HG02981 (cell line): ENCODE results near the gene RGS19.
A peak's percentile ranks its signal among the peaks of the same experiment; 100 is the strongest.

Experiments
- ATAC-seq: cut with Tn5 transposase; IDR thresholded peaks from one replicate; pipeline ENCODE4 v1.9.1; 2021; ENCODE audit warnings: mild to moderate bottlenecking, moderate library complexity; ENCODE audit not compliant: unreplicated experiment

RGS19 gene

DNA sequence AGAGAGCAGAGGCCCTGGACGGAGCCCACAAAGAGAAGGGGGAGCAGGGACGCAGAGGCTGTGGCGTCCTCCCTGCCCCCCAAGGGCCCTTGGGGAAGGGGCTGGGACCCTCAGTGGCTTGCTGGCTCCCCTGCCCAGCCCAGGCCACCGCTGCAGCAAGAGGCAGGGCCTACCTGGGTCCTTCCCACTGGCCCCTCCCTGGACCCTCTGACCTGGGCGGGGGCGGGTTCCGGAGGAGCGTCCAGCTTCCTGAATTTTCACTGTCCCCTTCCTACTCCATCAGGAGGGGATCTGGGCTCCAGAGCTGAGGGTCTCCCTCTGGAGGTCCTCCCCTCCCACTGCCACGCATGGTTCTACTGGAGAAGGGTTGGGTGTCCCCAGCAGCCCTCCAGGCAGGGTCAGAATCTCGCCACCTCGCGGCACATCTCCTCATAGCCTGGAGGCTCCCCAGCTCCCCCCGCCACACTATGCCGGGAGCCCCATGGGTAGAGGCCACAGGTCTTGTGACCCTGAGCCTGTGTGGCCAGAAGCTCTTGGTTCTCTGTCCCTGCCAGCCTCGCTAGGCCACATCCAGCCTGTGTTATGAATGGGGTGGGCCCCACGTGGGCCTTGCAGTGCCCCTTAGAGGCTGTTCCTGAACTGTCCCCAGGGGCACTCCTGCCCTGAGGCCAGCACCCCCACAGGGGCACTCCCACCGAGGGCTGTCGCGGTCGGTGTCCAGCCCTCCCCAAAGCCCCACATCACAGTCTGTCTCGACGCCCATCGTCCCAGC lies 28.9 kb downstream of the RGS19 start:
- no peak for ATAC-seq

GRCh38 chr20:64049878-64050260 lies 29.4 kb downstream of the RGS19 start:
- no peak for ATAC-seq

- ATAC-seq, result no peak
Observed at GRCh38 chr20:64049060-64049877, 30.0 kb downstream of the RGS19 start, which contains the start of gene SOX18. SOX18 (minus strand) TSS chr20:64049639; CDS start chr20:64049516, 123 bp downstream.

GRCh38 chr20:64048402-64049044 lies 30.8 kb downstream of the RGS19 start:
- ATAC-seq, result no peak

DNA sequence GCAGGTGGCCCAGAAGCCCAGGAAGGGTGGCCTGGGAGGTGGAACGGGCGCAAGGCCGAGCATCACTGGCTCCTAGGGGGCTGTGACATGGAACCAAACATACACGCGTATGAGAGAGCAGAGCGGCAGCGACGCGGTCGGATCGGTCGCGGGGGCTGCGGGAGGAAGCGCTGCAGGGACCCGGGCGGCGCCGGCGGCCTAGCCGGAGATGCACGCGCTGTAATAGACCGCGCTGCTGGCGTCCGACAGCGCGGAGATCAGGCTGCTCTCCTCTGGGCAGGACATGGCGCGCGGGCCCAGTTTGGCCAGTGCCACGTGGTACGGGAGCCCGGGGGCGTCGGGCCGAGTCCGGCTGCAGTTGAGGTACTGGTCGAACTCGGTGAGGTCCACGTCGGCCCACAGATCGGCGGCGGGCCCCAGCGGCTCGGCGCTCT lies 31.3 kb downstream of the RGS19 start:
- ATAC-seq, result no peak

GRCh38 chr20:64047046-64047389 lies 32.3 kb downstream of the RGS19 start:
- ATAC-seq, result no peak

- no peak for ATAC-seq
Observed at GRCh38 chr20:64045346-64046011, 33.8 kb downstream of the RGS19 start.

- no peak for ATAC-seq
Observed at GRCh38 chr20:64044484-64045247, 34.7 kb downstream of the RGS19 start.

DNA sequence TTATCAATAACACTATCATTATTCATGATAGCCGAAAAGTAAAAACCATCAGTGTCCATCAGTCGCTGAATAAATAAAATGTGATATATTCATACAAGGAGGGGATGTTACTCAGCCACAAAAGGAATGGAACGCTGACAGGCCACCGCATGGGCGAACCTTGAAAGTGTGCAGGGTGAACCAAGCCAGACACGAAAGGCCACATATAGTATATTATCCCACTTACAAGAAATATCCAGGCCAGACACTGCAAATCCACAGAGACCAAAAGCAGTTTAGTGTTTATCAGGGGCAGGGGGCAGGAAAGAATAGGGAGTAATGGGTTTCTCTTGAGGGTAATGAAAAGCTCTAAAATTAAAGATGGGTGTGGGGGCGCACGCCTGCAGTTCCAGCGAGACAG lies 35.5 kb downstream of the RGS19 start:
- no peak for ATAC-seq

GRCh38 chr20:64042054-64042781 lies 37.1 kb downstream of the RGS19 start:
- ATAC-seq, result no peak

DNA sequence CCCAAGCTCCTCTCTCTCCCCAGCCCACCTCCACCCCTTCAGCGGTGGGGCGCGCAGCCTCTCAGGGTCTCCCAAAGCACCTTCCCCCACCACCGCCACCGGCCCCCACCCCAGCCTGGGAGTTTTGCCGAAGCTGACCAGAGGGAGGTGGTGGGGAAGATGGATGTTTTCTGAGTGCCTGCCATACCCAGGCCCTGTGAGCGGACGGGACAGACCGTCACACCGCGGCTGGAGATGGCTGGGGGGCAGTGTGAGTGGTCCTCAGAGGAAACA lies 37.6 kb downstream of the RGS19 start:
- no peak for ATAC-seq

DNA sequence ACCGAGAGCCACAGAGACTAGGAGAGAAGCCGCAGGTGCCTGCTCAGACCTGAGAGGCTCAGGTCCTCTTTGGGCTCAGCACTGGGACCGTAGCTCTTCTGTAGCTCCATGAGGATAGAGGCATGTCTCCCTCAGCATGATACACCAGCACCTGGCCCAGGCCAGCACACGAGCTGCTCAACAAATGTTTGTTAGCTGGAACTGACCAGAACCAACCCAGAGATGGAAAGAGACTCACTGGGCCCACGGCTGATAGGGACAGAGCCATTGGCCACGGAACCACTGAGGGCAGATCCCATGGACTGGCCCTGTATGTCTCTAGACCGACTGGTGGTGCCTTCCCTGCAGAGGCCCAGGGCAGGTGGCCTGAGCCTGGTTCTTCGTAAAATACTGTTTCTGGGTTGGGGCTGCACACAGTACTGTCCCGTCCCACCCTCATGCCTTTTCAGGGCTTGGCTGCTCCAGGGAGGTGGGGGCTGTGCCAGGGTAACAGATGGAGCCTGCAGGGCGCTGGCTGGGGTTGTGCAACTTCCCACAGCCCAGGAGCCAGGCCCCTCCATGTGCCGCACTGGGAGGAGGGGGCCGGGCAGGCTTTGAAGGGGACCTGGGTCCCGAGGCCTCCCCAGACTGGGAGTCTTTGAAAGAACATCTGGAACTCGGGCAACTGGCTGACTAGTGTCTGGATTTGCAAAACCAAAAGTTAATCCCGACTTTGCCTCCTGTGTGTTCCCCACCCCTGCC lies 38.1 kb downstream of the RGS19 start:
- ATAC-seq, result no peak

DNA sequence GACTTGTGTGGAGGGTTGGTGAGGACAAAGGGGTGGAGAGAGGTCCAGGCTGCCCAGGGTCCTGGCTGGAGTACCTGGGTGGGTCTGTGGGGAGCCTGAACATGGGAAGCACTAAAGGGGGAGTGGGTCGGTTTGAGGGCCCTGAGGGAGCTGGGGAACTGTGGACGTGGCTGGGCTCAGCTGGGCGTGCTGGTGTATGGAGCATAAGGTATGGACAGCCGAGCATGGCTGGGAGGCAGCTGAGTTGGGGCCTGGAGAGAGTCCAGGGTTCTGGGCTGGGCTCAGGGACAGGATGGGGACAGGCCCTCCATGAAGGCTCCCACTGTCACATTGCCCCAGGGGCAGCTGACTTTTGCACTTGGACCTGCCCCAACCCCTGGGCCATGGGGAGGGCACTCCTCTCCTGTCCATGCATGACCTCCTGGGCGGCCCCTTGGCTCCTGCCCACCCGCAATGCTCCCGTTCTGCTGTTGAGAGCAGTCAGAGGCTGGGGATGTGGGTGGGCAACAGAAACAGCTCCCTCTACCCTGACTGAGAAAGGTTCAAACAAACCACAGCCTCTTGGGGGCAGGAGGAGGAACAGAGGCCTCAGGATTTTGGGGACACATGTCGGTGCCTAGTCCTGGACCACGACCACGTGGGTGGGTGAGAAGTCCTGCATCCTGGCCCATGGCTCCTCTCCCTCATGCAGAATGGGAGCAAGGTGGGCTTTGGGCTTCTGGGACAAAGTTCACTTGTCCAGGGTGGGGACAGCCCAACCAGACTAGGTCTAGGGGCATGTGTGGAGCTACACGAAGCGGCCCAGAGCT lies 38.9 kb downstream of the RGS19 start:
- ATAC-seq, result no peak

GRCh38 chr20:64039293-64040160 lies 39.8 kb downstream of the RGS19 start:
- no peak for ATAC-seq

DNA sequence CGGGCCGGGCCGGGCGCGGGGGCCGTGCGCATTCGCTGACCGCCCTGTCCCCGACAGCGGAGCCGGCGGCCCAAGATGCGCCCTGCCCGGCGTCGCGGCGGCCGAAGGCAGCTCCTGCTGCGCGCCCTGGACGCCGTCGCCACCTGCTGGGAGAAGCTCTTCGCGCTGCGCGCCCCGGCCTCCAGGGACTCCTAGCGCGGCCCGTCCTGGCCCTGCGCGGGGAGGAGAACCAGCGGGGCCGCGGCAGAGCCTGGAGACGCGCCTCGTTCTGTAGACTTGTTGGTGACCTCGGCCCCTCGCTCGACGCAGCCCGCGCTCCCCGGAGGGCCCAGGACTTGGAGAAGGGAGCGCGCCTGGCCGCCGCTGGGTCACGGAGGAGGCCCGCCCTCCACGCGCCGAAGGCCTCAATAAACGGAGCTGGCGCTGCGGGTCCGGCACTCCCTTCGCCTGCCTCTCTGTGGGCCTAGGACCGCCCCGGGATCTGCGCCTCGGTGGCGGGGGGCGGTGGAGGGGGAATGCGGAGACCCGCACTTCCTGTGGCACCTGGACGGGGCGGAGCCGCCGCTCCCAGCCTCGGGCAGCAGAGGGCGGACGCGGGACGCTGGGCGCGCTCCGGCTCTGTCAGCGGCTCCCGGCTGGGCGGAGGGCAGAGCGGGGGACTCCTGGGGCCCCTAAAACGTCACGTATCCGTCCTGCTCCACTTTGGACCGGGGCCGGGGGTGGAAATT lies 40.6 kb downstream of the RGS19 start:
- peak; percentile 48 for ATAC-seq

- peak; percentile 24 for ATAC-seq
Observed at GRCh38 chr20:64038224-64038564, 41.1 kb downstream of the RGS19 start.
